Cardiac fibroblast (primary cell): ENCODE results near the gene NID2.

ENCODE experiments used
- DNase-seq, 2 donors: peaks; one replicate each; pipeline versions ENCODE4 v3.0.0 to v3.0.0-alpha.2; 2010; ENCODE audit warnings: low read depth in 2 of 2
- H3K4me3 ChIP-seq, 2 donors: replicated peaks in 1 of 2; 1 replicate in 1 of 2; 2 replicates in 1 of 2; pipeline ENCODE4 v1.5.1; 2011; ENCODE audit warnings: low read depth in 2 of 2, low read length in 2 of 2, mild to moderate bottlenecking in 2 of 2, moderate library complexity in 1 of 2
- TF ChIP-seq, protein P1 (sequence below): IDR thresholded peaks from one replicate; pipeline ENCODE4 v1.5.1; 2011; ENCODE audit warnings: low read depth, mild to moderate bottlenecking, low read length, inconsistent platforms

Gene NID2

GRCh38 chr14:51977075-51977474 is 91.8 kb downstream of the NID2 start:
- peak in 1 of 2 donors; percentile 53 for DNase-seq
- no peak overlapping the region for H3K4me3 ChIP-seq
- TF ChIP-seq, protein P1, sequence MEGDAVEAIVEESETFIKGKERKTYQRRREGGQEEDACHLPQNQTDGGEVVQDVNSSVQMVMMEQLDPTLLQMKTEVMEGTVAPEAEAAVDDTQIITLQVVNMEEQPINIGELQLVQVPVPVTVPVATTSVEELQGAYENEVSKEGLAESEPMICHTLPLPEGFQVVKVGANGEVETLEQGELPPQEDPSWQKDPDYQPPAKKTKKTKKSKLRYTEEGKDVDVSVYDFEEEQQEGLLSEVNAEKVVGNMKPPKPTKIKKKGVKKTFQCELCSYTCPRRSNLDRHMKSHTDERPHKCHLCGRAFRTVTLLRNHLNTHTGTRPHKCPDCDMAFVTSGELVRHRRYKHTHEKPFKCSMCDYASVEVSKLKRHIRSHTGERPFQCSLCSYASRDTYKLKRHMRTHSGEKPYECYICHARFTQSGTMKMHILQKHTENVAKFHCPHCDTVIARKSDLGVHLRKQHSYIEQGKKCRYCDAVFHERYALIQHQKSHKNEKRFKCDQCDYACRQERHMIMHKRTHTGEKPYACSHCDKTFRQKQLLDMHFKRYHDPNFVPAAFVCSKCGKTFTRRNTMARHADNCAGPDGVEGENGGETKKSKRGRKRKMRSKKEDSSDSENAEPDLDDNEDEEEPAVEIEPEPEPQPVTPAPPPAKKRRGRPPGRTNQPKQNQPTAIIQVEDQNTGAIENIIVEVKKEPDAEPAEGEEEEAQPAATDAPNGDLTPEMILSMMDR: no peak

GRCh38 chr14:51972566-51972965 is 96.3 kb downstream of the NID2 start:
- TF ChIP-seq, protein P1: no peak
- H3K4me3 ChIP-seq: no peak overlapping the region
- no peak for DNase-seq

DNA sequence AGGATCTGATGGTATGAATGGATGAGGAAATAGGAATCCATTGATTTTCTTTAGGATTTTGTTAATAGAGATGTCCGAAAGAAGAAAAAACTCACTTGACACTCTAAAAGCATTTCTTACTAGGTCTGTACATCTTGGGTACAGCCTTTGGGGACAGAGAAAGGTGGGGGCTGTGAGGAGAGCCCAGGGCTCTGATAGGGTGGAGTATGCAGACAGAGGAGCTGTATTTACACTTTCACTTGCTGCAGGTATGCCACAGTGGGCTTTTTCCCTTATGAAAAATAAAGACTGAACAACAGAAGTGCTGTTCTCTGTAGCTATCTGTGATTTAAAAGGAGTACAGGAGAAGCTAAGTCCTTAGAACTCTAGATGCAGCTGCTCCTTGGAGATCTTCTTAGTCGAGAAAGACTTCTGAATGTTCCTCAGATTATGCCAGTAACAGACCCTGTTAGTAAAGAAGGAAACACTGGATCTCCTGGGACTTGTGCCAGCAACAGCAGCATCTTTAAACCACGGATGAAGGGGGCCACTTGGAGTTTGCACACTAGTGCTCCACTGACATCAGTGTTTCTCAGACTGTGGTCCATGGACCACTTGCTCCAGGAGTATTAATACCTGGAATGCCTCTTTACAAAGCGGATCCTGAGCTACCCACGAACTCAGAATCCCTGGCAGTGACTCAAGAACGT is 98.9 kb downstream of the NID2 start:
- no peak overlapping the region for H3K4me3 ChIP-seq
- TF ChIP-seq, protein P1: no peak
- no peak for DNase-seq

GRCh38 chr14:51967521-51967920 is 101.3 kb downstream of the NID2 start:
- DNase-seq: no peak
- H3K4me3 ChIP-seq: no peak overlapping the region
- TF ChIP-seq, protein P1: no peak

DNA sequence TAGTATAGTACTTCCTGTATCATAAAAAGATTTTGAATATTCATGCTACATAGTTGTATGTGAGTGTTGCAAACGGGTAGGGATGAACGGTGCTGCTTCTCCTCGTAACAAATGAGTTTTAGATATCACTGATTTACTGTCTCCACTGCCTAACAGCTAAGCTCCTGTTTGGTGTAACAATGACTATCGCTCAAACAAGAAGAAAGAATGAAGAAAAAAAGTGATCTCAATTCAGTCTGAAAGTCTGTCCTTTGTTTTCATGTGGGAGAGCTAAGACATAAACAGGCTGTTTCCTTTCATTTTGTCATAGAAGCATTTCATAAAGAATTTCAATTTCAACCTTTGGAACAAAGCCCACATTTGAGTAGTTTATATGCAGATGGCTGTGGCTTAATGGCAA is 105.6 kb downstream of the NID2 start:
- H3K4me3 ChIP-seq: peak overlapping the region in 1 of 2 donors; percentile 35

DNA sequence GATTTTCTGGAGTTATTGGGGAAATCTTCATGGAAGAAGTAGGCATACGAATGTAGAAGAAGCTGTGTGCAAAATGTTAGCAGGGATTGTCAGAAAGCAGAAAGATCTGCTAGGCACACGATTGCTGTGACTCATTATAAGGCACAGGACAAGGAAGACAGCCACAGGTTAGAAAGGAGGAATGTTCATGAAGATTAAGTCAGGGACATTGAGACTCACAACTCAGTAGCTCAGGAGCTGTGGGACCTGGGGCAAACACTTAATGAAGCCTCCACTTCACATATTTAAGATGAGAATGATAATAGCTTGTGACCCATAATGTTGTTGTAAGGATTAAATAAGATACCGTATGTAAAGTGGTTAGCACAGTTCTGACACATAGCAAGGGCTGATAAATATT is 106.1 kb downstream of the NID2 start:
- H3K4me3 ChIP-seq: no peak overlapping the region

More for the DNA sequence above, 105.6 kb downstream of the NID2 start:
- DNase-seq: peak; percentile 57 to 75
- TF ChIP-seq, protein P1: no peak

More for the DNA sequence above, 106.1 kb downstream of the NID2 start:
- TF ChIP-seq, protein P1: no peak
- DNase-seq: peak; percentile 10 to 35
